Activated B cell treated with CpG ODN at 0.5 μM for 24 hours (primary cell): ENCODE data around the gene CAVIN4. TPM values are rescaled to one million over a fixed set of nuclear protein-coding genes. Genes with fewer than 3 reads are reported as not detected.

Experiments used
- ATAC-seq: fragments of 200-7000 bp; cut with Tn5 transposase; one replicate; pipeline ENCODE4 v1.10.0; 2021; ENCODE audit warnings: low read depth, mild to moderate bottlenecking, moderate library complexity
- CTCF ChIA-PET: fragments of 350-600 bp; sonication (Branson Sonifier 250); formaldehyde crosslinking; loops from one replicate; lab custom pipeline; 2021; ENCODE audit warnings: antibody characterized with exemption; lab: Charles Lee
- POLR2A ChIA-PET: fragments of 350-600 bp; sonication (Branson Sonifier 250); formaldehyde crosslinking; loops from one replicate; lab custom pipeline; 2021; ENCODE audit warnings: antibody characterized with exemption; lab: Charles Lee
- DNase-seq: peaks from one replicate; pipeline ENCODE4 v3.0.0; 2022
- H3K27ac Mint-ChIP-seq: one replicate; pipeline ENCODE4 v1.8.0; 2020; ENCODE audit warnings: mixed read lengths
- H3K27me3 Mint-ChIP-seq: one replicate; pipeline ENCODE4 v1.8.0; 2021; ENCODE audit warnings: mixed read lengths
- H3K36me3 Mint-ChIP-seq: one replicate; pipeline ENCODE4 v1.8.0; 2021; ENCODE audit warnings: low read depth, mixed read lengths
- H3K4me1 Mint-ChIP-seq: one replicate; pipeline ENCODE4 v1.8.0; 2021; ENCODE audit warnings: mixed read lengths
- H3K4me3 Mint-ChIP-seq: one replicate; pipeline ENCODE4 v1.8.0; 2020; ENCODE audit warnings: mild to moderate bottlenecking, mixed read lengths
- H3K9me3 Mint-ChIP-seq: one replicate; pipeline ENCODE4 v1.8.0; 2020; ENCODE audit warnings: mixed read lengths
- CTCF ChIP-seq: fragments of 200-600 bp; IDR thresholded peaks from one replicate; pipeline ENCODE4 v1.8.0; 2022; ENCODE audit warnings: antibody characterized with exemption, mild to moderate bottlenecking
- intact Hi-C: fragments of 100-400 bp; cut with micrococcal nuclease; formaldehyde crosslinking; loops from one replicate; pipeline ENCODE4 v1.15.1; 2024
- total RNA-seq: library from RNA; stranded (reverse); gene quantifications from 2 replicates; pipeline ENCODE4 v1.2.3, GENCODE V29; 2022

CAVIN4 gene
- total RNA-seq, 1 donor from 2014 or later: 0.09 TPM

- CTCF ChIA-PET: no interaction called here
- intact Hi-C loops: no loop called here
- no peaks in the 10 kb centered on the region for H3K36me3 Mint-ChIP-seq
- no peaks in the 10 kb centered on the region for H3K27me3 Mint-ChIP-seq
- DNase-seq (no peak), ATAC-seq (no peak)
- H3K4me1 Mint-ChIP-seq: no peaks in the 10 kb centered on the region
- POLR2A ChIA-PET: no interaction called here
- no peak overlapping the region for H3K4me3 Mint-ChIP-seq
- no peak overlapping the region for H3K27ac Mint-ChIP-seq
- no peaks in the 10 kb centered on the region for H3K9me3 Mint-ChIP-seq
- no peak for TF ChIP-seq CTCF
These were observed 3.2 kb downstream of the CAVIN4 start for GRCh38 chr9:100581081-100581480.

- Mint-ChIP-seq H3K9me3 (no peaks in the 10 kb centered on the region), H3K27ac (no peak overlapping the region), H3K27me3 (no peaks in the 10 kb centered on the region), H3K4me1 (no peaks in the 10 kb centered on the region), H3K36me3 (no peaks in the 10 kb centered on the region), H3K4me3 (no peak overlapping the region)
- intact Hi-C loops: no loop called here
- ATAC-seq: no peak
- no peak for TF ChIP-seq CTCF
- ChIA-PET POLR2A (no interaction called here), CTCF (no interaction called here)
- no peak for DNase-seq
These were observed 3.8 kb downstream of the CAVIN4 start for GRCh38 chr9:100581661-100582060.

- ChIA-PET CTCF (no interaction called here), POLR2A (no interaction called here)
- Mint-ChIP-seq H3K27ac (no peak overlapping the region), H3K27me3 (no peaks in the 10 kb centered on the region), H3K36me3 (no peaks in the 10 kb centered on the region), H3K4me1 (no peaks in the 10 kb centered on the region), H3K4me3 (no peak overlapping the region), H3K9me3 (no peaks in the 10 kb centered on the region)
- TF ChIP-seq CTCF: no peak
- intact Hi-C loops: no loop called here
- DNase-seq (no peak), ATAC-seq (no peak)
These were observed 5.3 kb downstream of the CAVIN4 start for GRCh38 chr9:100583014-100583802.

GRCh38 chr9:100584951-100585350 is 7.1 kb downstream of the CAVIN4 start:
- H3K9me3 Mint-ChIP-seq: no peaks in the 10 kb centered on the region
- ChIA-PET POLR2A (no interaction called here), CTCF (interaction anchor here (1.3 kb wide), 1 partner anchor 11 kb away, joined by 3 read pairs; no protein-coding TSS in a partner anchor)
- no peak overlapping the region for H3K4me3 Mint-ChIP-seq
- H3K27ac Mint-ChIP-seq: no peak overlapping the region
- no peaks in the 10 kb centered on the region for H3K27me3 Mint-ChIP-seq
- ATAC-seq (no peak), DNase-seq (no peak)
- no peaks in the 10 kb centered on the region for H3K36me3 Mint-ChIP-seq
- intact Hi-C loops: no loop called here
- no peak for TF ChIP-seq CTCF
- no peaks in the 10 kb centered on the region for H3K4me1 Mint-ChIP-seq

GRCh38 chr9:100586093-100586492 is 8.2 kb downstream of the CAVIN4 start:
- TF ChIP-seq CTCF: no peak
- Mint-ChIP-seq H3K4me3 (no peak overlapping the region), H3K27me3 (no peaks in the 10 kb centered on the region), H3K4me1 (no peaks in the 10 kb centered on the region), H3K36me3 (no peaks in the 10 kb centered on the region), H3K9me3 (no peaks in the 10 kb centered on the region), H3K27ac (no peak overlapping the region)
- POLR2A ChIA-PET: no interaction called here
- CTCF ChIA-PET: no interaction called here
- intact Hi-C loops: no loop called here
- DNase-seq: no peak
- no peak for ATAC-seq
